NCI-H82 treated with DMSO at 0.1 percent for 48 hours (cell line): ENCODE results near the gene GSX1.
A peak's percentile ranks its signal among the peaks of the same experiment; 100 is the strongest.

Source experiments
- DNase-seq: peaks from one replicate; lab custom pipeline; 2025; ENCODE audit not compliant: unreplicated experiment; lab: John Stamatoyannopoulos, UW

GSX1 gene

GRCh38 chr13:27826379-27827353 is 34.4 kb downstream of the GSX1 start:
- peak; percentile 57 for DNase-seq

- no peak for DNase-seq
Observed at GRCh38 chr13:27827646-27828045, 35.4 kb downstream of the GSX1 start.

DNA sequence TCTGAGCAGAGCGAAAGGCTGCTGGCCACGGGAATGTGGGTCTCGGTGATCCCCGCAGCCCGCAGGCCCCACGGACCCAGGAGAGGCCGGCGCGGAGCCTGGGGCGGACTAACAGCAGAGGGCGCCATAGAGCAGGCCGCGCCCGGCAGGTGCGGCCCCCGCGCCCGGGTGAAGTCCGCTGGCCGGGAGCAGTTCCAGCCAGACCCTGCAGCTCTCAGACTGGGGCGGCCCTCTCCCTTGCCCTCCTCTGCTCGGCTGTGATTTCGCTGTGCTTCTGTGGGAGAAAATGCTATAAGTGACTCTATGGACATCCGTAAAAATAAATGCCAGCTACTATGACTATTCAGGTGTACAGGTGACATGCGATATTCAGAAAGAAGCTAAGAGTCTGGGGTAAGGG is 37.7 kb downstream of the GSX1 start:
- DNase-seq: no peak

DNA sequence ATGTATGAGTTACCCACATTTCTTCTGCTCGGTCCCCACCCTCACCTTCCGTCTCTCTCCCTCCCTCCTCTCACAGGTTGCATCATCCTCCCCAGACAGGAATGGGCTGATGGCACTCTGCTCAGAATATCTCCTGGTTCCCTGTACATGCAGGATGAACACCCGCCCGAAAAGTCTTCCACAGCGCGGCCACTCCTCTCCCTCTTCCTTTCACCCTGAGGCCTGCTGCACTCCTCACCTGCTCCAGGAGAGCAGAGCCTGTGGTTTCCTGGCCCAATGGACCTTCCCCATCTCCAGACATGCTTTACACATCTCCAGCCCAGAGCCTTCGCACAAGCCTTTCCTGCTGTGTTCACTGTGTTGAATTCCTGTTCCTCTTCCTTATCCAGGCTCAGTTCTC is 40.9 kb downstream of the GSX1 start:
- DNase-seq: no peak

GRCh38 chr13:27834095-27834494 is 41.8 kb downstream of the GSX1 start:
- DNase-seq: no peak

- DNase-seq: no peak
Observed at GRCh38 chr13:27835799-27836198, 43.5 kb downstream of the GSX1 start.

DNA sequence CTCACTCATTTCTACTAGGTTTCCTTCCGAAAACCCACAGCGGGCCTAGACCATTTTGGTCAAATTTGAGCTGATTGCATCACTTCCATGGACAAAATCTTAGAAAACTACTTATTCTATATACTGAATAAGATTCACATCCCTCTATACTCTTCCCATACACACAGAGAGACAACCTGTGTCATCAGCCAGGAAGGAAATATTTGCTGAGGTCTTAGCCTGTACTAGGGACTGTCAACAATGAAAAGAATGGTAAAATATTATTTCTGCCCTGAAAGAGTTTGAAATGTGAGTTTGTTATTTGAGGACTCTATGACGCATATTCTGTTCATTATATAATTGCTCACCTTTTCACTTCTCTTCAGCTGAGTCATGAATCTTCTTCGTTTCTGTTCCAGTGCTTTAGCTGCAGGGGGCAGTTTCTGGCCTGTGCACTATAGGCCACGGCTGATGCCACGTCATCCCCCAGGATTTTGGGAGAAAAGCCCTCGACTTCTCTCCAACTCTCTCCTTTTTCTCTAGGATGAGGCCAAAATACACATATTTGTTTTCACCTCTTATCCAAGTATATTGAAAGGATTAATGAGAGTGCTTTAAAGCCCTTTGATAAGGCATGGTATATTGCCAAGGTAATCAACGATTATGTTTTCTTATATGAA is 47.7 kb downstream of the GSX1 start:
- no peak for DNase-seq

DNA sequence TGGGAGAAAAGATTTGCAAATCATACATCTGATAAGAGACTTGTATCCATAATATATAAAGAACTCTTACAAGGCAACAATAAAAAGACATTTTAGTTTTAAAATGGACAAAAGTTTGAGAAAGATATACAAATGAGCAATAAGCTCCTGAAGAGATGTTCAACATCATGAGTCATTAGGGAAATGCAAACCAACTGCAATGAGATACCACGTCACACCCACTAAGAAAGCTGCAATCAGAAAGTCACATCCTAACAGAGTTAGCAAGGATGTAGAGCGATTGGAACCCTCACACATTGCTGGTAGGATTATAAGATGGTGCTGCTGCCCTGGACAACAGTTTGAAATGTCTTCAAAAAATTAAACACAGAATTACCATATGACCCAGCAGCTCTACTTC is 50.3 kb downstream of the GSX1 start:
- no peak for DNase-seq
